Breast epithelium (tissue), 4 donors: ENCODE data around the gene IFNA7. TPM values are rescaled to one million over a fixed set of nuclear protein-coding genes. Genes with fewer than 3 reads are reported as not detected.
"Not testable (repeated sequence)": the region's sequence is repeated elsewhere in the genome, so short reads cannot be mapped to it uniquely, and the experiment has no call there.

ENCODE experiments used
- DNase-seq, 2 donors: peaks; one replicate each; pipeline ENCODE4 v3.0.0-alpha.2; 2019; ENCODE audit warnings: low spot score in 2 of 2
- H3K27ac ChIP-seq, 2 donors: fragments of 200-600 bp; sonication (generic) in 1 of 2; one replicate each; pipeline ENCODE4 v1.5.1; 2016 to 2019; ENCODE audit warnings: mild to moderate bottlenecking in 1 of 2
- H3K27me3 ChIP-seq, 2 donors: fragments of 200-600 bp; sonication (generic) in 1 of 2; one replicate each; pipeline versions ENCODE4 v1.5.1 to v1.6.0; 2017 to 2019; ENCODE audit warnings: control low read depth in 1 of 2, mild to moderate bottlenecking in 1 of 2
- H3K36me3 ChIP-seq: fragments of 200-600 bp; one replicate; pipeline ENCODE4 v1.5.1; 2019
- H3K4me1 ChIP-seq, 2 donors: fragments of 200-600 bp; sonication (generic); one replicate each; pipeline ENCODE4 v1.5.1; 2016 to 2019; ENCODE audit warnings: control low read depth in 1 of 2
- H3K4me3 ChIP-seq, 3 donors: fragments of 200-600 bp; sonication (generic); 1 replicate in 2 of 3; 2 replicates in 1 of 3; pipeline ENCODE4 v1.5.1; 2016 to 2019; ENCODE audit warnings: mild to moderate bottlenecking in 3 of 3, moderate library complexity in 2 of 3
- H3K9me3 ChIP-seq, 2 donors: fragments of 200-600 bp; sonication (generic) in 1 of 2; one replicate each; pipeline ENCODE4 v1.5.1; 2016 to 2019; ENCODE audit warnings: control low read depth in 1 of 2
- POLR2A ChIP-seq: fragments of 450-650 bp; IDR thresholded peaks from one replicate; pipeline ENCODE4 v1.6.1; 2016; ENCODE audit warnings: antibody characterized with exemption, mild to moderate bottlenecking, moderate library complexity
- POLR2AphosphoS5 ChIP-seq, 3 donors: sonication (generic); formaldehyde crosslinking; IDR thresholded peaks; one replicate each; pipeline ENCODE4 v1.6.1; 2017; ENCODE audit warnings: antibody characterized with exemption in 3 of 3
- intact Hi-C: fragments of 100-400 bp; cut with DNase I; formaldehyde crosslinking; loops from one replicate; pipeline ENCODE4 v1.15.1; 2023; ENCODE audit warnings: low total_unique reads
- total RNA-seq, 3 donors: library from RNA; depleted of rRNA; stranded (reverse); fragments of >200 nt; gene quantifications; one replicate each; pipeline ENCODE4 v1.1.0, GENCODE V29; 2016
- TF ChIP-seq, protein P1 (sequence below), 3 donors: fragments of 450-650 bp; IDR thresholded peaks; one replicate each; pipeline ENCODE4 v1.5.1; 2016 to 2017; ENCODE audit warnings: antibody characterized with exemption in 3 of 3, mild to moderate bottlenecking in 3 of 3, moderate library complexity in 3 of 3

Gene IFNA7
- total RNA-seq: not detected

DNA sequence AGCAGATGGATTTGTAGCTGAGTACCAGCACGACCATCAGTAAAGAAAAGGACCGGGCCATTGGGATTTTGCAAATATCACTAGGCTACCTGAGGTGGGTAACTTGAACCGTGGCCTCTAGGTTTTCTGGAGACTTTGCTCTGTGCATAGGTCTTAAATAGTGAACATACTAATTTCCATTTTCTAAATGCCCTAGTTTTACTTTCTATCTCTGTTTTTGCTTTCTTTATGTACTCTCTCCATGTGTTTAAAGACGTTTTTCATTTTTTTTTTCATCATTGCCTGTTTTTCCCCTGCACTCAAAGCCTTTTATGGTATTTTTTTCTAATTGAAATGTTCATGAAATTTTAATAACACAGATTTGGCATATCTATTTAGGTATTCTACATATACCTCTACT is at the start of gene IFNA7:
TSS of gene IFNA7 (minus strand) at position 101 of the 400 bp plus-strand sequence. CDS start at position 61, 40 bp downstream.
- intact Hi-C loops, H3K36me3 ChIP-seq, H3K4me3 ChIP-seq: not testable (repeated sequence)

DNA sequence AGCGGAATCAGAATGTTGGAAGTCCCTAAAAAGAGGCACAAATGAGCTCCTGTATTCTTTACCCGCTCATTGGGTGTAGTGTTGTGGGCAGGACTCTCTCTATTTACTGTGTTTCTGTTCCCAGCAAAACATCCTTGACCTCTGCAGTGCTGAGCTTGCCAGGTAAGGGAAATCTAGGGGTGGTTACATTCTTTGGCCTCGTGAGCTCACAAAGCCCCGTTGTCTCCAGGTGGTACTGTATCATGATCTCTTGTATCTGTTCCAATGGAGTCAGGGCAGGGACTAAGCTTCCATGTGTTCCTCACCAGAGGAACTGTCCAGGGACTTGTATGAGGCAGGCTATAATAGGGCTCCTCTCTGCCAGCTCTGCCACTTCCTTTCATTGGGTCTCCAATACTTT is 49.6 kb upstream of the IFNA7 start:
- no peaks in the 10 kb centered on the region for H3K27me3 ChIP-seq
- H3K9me3 ChIP-seq: no peaks in the 10 kb centered on the region
- intact Hi-C loops: loop anchor here (10.0 kb wide), 1 partner anchor 837 kb away; no protein-coding TSS in a partner anchor
- H3K4me1 ChIP-seq: no peaks in the 10 kb centered on the region
- no peak overlapping the region for H3K4me3 ChIP-seq
- TF ChIP-seq POLR2A (no peak), POLR2AphosphoS5 (IDR thresholded peaks at IDR 0.05) (no peak)
- TF ChIP-seq, protein P1, sequence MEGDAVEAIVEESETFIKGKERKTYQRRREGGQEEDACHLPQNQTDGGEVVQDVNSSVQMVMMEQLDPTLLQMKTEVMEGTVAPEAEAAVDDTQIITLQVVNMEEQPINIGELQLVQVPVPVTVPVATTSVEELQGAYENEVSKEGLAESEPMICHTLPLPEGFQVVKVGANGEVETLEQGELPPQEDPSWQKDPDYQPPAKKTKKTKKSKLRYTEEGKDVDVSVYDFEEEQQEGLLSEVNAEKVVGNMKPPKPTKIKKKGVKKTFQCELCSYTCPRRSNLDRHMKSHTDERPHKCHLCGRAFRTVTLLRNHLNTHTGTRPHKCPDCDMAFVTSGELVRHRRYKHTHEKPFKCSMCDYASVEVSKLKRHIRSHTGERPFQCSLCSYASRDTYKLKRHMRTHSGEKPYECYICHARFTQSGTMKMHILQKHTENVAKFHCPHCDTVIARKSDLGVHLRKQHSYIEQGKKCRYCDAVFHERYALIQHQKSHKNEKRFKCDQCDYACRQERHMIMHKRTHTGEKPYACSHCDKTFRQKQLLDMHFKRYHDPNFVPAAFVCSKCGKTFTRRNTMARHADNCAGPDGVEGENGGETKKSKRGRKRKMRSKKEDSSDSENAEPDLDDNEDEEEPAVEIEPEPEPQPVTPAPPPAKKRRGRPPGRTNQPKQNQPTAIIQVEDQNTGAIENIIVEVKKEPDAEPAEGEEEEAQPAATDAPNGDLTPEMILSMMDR (IDR thresholded peaks at IDR 0.05): no peak
- no peaks in the 10 kb centered on the region for H3K36me3 ChIP-seq
- no peak overlapping the region for H3K27ac ChIP-seq
- no peak for DNase-seq

More for the DNA sequence above, at the start of gene IFNA7:
- DNase-seq, H3K27ac ChIP-seq, H3K27me3 ChIP-seq, H3K9me3 ChIP-seq, H3K4me1 ChIP-seq: not testable (repeated sequence)

DNA sequence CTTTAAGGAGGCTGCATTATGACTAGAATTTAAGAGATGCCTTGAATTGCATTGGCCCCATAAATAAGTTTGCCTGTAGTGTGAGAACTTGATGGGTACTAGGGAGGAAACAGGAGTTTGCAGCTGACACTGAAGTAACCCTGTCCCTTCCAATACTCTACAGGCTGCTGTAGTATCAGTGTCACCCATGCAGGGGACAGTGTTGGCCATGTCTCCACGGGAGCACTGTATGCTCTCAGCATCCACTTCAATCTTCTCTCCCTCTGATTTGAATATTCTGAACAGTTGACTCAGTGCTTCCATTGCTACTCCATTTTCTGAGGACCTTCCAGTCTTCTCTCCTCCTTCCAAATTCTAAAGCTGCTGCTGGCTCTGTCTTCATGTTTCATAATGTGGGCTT is 49.2 kb upstream of the IFNA7 start:
- TF ChIP-seq POLR2AphosphoS5 (IDR thresholded peaks at IDR 0.05) (no peak), POLR2A (no peak)
- TF ChIP-seq, protein P1 (IDR thresholded peaks at IDR 0.05): no peak
- H3K9me3 ChIP-seq: no peaks in the 10 kb centered on the region
- H3K4me1 ChIP-seq: no peaks in the 10 kb centered on the region
- no peak overlapping the region for H3K4me3 ChIP-seq
- no peak overlapping the region for H3K27ac ChIP-seq
- H3K36me3 ChIP-seq: no peaks in the 10 kb centered on the region
- intact Hi-C loops: loop anchor here (10.0 kb wide), 1 partner anchor 836 kb away; no protein-coding TSS in a partner anchor
- no peak for DNase-seq
- no peaks in the 10 kb centered on the region for H3K27me3 ChIP-seq

DNA sequence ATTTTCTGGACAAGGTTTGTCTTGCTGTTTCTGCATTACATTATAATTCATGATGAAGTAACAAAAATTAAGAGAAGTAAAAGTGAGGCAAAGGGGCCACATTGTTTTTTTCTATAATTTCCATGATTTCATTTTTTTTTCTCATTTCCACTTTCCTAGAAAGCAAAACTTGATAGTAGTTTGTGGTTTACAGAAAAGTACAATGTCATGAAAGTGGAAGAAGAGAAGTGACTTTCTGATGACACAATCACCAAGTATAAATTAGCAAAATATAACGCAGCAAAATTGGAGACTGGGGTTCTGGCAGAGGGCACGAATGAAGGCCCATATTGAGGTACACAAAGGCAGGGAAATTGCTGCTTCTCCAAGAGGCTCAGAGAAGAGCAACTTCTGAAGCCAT is 42.8 kb upstream of the IFNA7 start:
- Histone ChIP-seq H3K4me3 (no peak overlapping the region), H3K9me3 (no peaks in the 10 kb centered on the region), H3K4me1 (no peaks in the 10 kb centered on the region), H3K27me3 (no peaks in the 10 kb centered on the region), H3K36me3 (no peaks in the 10 kb centered on the region), H3K27ac (no peak overlapping the region)
- TF ChIP-seq, protein P1 (IDR thresholded peaks at IDR 0.05): no peak
- TF ChIP-seq POLR2AphosphoS5 (IDR thresholded peaks at IDR 0.05): no peak
- TF ChIP-seq POLR2A: no peak
- intact Hi-C loops: no loop called here
- no peak for DNase-seq

DNA sequence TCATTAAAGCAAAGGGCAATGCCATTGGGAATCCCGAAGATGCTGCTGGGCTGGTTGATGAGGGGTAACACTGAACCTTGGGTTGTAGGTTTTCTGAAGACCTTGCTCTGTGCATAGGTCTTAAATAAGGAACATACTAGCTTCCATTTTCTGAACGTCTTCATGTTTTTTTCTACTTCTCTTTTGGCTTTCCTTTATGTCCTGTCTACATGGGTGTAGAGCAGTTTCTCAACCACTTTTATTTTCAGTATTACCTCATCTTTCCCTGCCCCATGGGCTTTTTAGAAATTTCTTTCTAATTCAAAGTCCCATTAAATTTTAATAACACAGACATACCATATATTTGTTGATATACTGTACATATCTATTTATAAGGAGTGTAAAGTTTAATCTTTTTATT is 37.9 kb upstream of the IFNA7 start, which contains the start of gene IFNA14:
TSS of gene IFNA14 (minus strand) at position 95 of the 400 bp plus-strand sequence. CDS start at position 25, 70 bp downstream.
- Histone ChIP-seq H3K36me3 (no peaks in the 10 kb centered on the region), H3K27ac (no peak within 1 kb of the TSS), H3K4me3 (no peak within 1 kb of the TSS), H3K27me3 (no peaks in the 10 kb centered on the region), H3K4me1 (no peaks in the 10 kb centered on the region), H3K9me3 (no peaks in the 10 kb centered on the region)
- no peak for DNase-seq
- no peak for TF ChIP-seq POLR2AphosphoS5 (IDR thresholded peaks at IDR 0.05)
- TF ChIP-seq, protein P1 (IDR thresholded peaks at IDR 0.05): no peak
- TF ChIP-seq POLR2A: no peak
- intact Hi-C loops: no loop called here

DNA sequence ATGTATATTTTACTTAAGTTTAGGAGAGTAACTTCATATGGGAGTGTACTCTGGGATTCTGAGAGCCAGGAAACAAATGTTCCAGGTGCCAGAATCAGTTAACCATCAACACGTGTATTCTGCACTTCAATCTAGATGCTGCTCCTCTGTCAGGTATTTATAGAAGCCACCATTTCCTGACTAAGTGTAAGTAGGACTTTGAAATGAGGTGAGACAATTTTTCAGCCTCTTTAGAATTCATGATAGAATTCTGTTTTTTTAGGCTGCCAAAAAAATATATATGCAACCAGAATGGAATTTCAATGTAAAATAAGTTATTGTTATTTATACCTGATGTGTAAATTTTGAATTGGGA is 34.3 kb upstream of the IFNA7 start:
- H3K4me1 ChIP-seq, H3K4me3 ChIP-seq, H3K27ac ChIP-seq, intact Hi-C loops, H3K9me3 ChIP-seq, H3K36me3 ChIP-seq, DNase-seq, H3K27me3 ChIP-seq: not testable (repeated sequence)
